H1 (cell line): ENCODE measurements around the gene KCNH8. TPM values are rescaled to one million over a fixed set of nuclear protein-coding genes. Genes with fewer than 3 reads are reported as not detected.

Source experiments
- CTCF ChIA-PET: fragments of 300-600 bp; sonication (Branson Sonifier 250); formaldehyde crosslinking; loops from one replicate; lab custom pipeline; 2021; ENCODE audit not compliant: partially characterized antibody; lab: Charles Lee
- POLR2A ChIA-PET: fragments of 300-600 bp; sonication (Branson Sonifier 250); formaldehyde crosslinking; loops from one replicate; lab custom pipeline; 2021; ENCODE audit warnings: inconsistent platforms; ENCODE audit not compliant: partially characterized antibody; lab: Charles Lee
- DNase-seq, 2 experiments: peaks; one replicate each; pipeline versions ENCODE4 v3.0.0 to v3.0.0-alpha.2; 2010 to 2022; ENCODE audit warnings: low spot score in 2 of 2, low read depth in 1 of 2, mixed read lengths in 1 of 2
- FAIRE-seq: peaks from 2 replicates; lab custom pipeline; 2011; peaks lifted over from hg19 to GRCh38; lab: Jason Lieb, UNC
- H2AFZ ChIP-seq: 2 replicates; pipeline ENCODE4 v1.8.1; 2012; ENCODE audit warnings: low read length, inconsistent platforms
- H2AK5ac ChIP-seq: 2 replicates; pipeline ENCODE4 v1.6.1; 2013; ENCODE audit warnings: low read depth, low read length
- H2BK120ac ChIP-seq: replicated peaks from 2 replicates; pipeline ENCODE3; 2013; ENCODE audit warnings: low read depth, low read length, inconsistent platforms
- H2BK12ac ChIP-seq: 2 replicates; pipeline ENCODE4 v1.6.1; 2013; ENCODE audit warnings: low read depth, low read length
- H2BK15ac ChIP-seq: 2 replicates; pipeline ENCODE4 v1.6.1; 2013; ENCODE audit warnings: low read length
- H2BK20ac ChIP-seq: 2 replicates; pipeline ENCODE4 v1.6.1; 2013; ENCODE audit warnings: low read length
- H2BK5ac ChIP-seq: 2 replicates; pipeline ENCODE4 v1.6.1; 2013; ENCODE audit warnings: low read depth, low read length
- H3K14ac ChIP-seq: 2 replicates; pipeline ENCODE4 v1.6.1; 2013; ENCODE audit warnings: inconsistent platforms; ENCODE audit not compliant: insufficient read length
- H3K18ac ChIP-seq: 2 replicates; pipeline ENCODE4 v1.6.1; 2013; ENCODE audit warnings: low read length; ENCODE audit errors: extremely low read depth
- H3K23ac ChIP-seq: 2 replicates; pipeline ENCODE4 v1.6.1; 2013; ENCODE audit warnings: inconsistent platforms; ENCODE audit not compliant: insufficient read length
- H3K23me2 ChIP-seq: 2 replicates; pipeline ENCODE4 v1.6.1; 2013; ENCODE audit warnings: low read depth, low read length
- H3K27ac ChIP-seq: 2 replicates; pipeline ENCODE4 v1.6.1; 2011; ENCODE audit warnings: low read depth, low read length, inconsistent platforms
- H3K27me3 ChIP-seq, 4 experiments: replicated peaks in 1 of 4; 1 replicate in 1 of 4; 2 replicates in 3 of 4; pipeline versions ENCODE4 v1.6.1 to v1.8.1; 2011 to 2013; ENCODE audit warnings: low read length in 3 of 4, mild to moderate bottlenecking in 3 of 4, inconsistent platforms in 2 of 4, mixed read lengths in 2 of 4, moderate library complexity in 1 of 4; ENCODE audit not compliant: control insufficient read depth in 3 of 4, insufficient read depth in 3 of 4; ENCODE audit errors: extremely low read depth in 1 of 4
- H3K36me3 ChIP-seq, 4 experiments: 2 replicates each; pipeline versions ENCODE4 v1.6.1 to v1.8.1; 2011 to 2013; ENCODE audit warnings: mild to moderate bottlenecking in 4 of 4, low read length in 3 of 4, moderate library complexity in 2 of 4, control low read depth in 1 of 4, inconsistent platforms in 1 of 4; ENCODE audit not compliant: insufficient read depth in 4 of 4, control insufficient read depth in 2 of 4
- H3K4ac ChIP-seq: replicated peaks from 2 replicates; pipeline ENCODE3; 2013; ENCODE audit warnings: low read length, low read depth, mixed read lengths, inconsistent platforms; ENCODE audit not compliant: insufficient read length
- H3K4me1 ChIP-seq, 4 experiments: replicated peaks in 1 of 4; 1 replicate in 1 of 4; 2 replicates in 3 of 4; pipeline versions ENCODE4 v1.6.1 to v1.8.1; 2011 to 2013; ENCODE audit warnings: low read length in 3 of 4, inconsistent platforms in 2 of 4, mixed read lengths in 1 of 4; ENCODE audit not compliant: insufficient read depth in 4 of 4, control insufficient read depth in 3 of 4
- H3K4me2 ChIP-seq, 2 experiments: 2 replicates each; pipeline versions ENCODE4 v1.6.1 to v1.8.1; 2011 to 2013; ENCODE audit warnings: low read depth in 2 of 2, low read length in 2 of 2, control low read depth in 1 of 2, inconsistent platforms in 1 of 2, mild to moderate bottlenecking in 1 of 2; ENCODE audit not compliant: insufficient read depth in 1 of 2
- H3K4me3 ChIP-seq, 4 experiments: fragments of 200-600, 300-600 bp in 1 of 4; sonication (generic), shearing (Covaris generic), sonication (Bioruptor Twin) in 1 of 4; 2 replicates each; pipeline versions ENCODE4 v1.5.1 to v1.8.1; 2011 to 2016; ENCODE audit warnings: low read length in 4 of 4, low read depth in 3 of 4, control low read depth in 2 of 4, inconsistent platforms in 2 of 4, mild to moderate bottlenecking in 2 of 4, mixed read lengths in 1 of 4, moderate library complexity in 1 of 4; ENCODE audit not compliant: insufficient read depth in 2 of 4; ENCODE audit errors: extremely low read depth in 1 of 4
- H3K56ac ChIP-seq: replicated peaks from 2 replicates; pipeline ENCODE3; 2013; ENCODE audit warnings: low read depth, mild to moderate bottlenecking, mixed read lengths, low read length, inconsistent platforms; ENCODE audit not compliant: insufficient read length
- H3K79me1 ChIP-seq: 2 replicates; pipeline ENCODE4 v1.6.1; 2013; ENCODE audit warnings: low read depth, low read length, control low read depth
- H3K79me2 ChIP-seq, 2 experiments: 2 replicates each; pipeline versions ENCODE4 v1.6.1 to v1.8.1; 2012 to 2013; ENCODE audit warnings: low read length in 2 of 2, mild to moderate bottlenecking in 2 of 2, inconsistent platforms in 1 of 2; ENCODE audit not compliant: insufficient read depth in 2 of 2, control insufficient read depth in 1 of 2
- H3K9ac ChIP-seq, 4 experiments: replicated peaks in 1 of 4; 1 replicate in 1 of 4; 2 replicates in 3 of 4; pipeline versions ENCODE4 v1.6.1 to v1.8.1; 2011 to 2013; ENCODE audit warnings: low read depth in 3 of 4, low read length in 3 of 4, control low read depth in 2 of 4, mild to moderate bottlenecking in 2 of 4, moderate library complexity in 2 of 4, inconsistent platforms in 1 of 4; ENCODE audit errors: extremely low read depth in 1 of 4
- H3K9me3 ChIP-seq, 2 experiments: 2 replicates each; pipeline versions ENCODE4 v1.6.1 to v1.8.1; 2012 to 2013; ENCODE audit warnings: mild to moderate bottlenecking in 2 of 2, moderate library complexity in 2 of 2, control low read depth in 1 of 2, inconsistent platforms in 1 of 2, low read depth in 1 of 2, low read length in 1 of 2, mixed read lengths in 1 of 2; ENCODE audit not compliant: insufficient read depth in 2 of 2
- H4K20me1 ChIP-seq, 2 experiments: replicated peaks in 1 of 2; 2 replicates each; pipeline versions ENCODE3 to v1.8.1; 2011 to 2013; ENCODE audit warnings: inconsistent platforms in 2 of 2, low read length in 2 of 2, mild to moderate bottlenecking in 1 of 2; ENCODE audit not compliant: insufficient read depth in 2 of 2, control insufficient read depth in 1 of 2
- H4K5ac ChIP-seq: 2 replicates; pipeline ENCODE4 v1.6.1; 2013; ENCODE audit warnings: low read length, low read depth, mixed read lengths, inconsistent platforms; ENCODE audit not compliant: insufficient read length
- H4K8ac ChIP-seq: 2 replicates; pipeline ENCODE4 v1.8.0; 2013; ENCODE audit warnings: mild to moderate bottlenecking, moderate library complexity, low read length, inconsistent platforms; ENCODE audit not compliant: insufficient read depth; ENCODE audit errors: extremely low read depth
- H4K91ac ChIP-seq: replicated peaks from 2 replicates; pipeline ENCODE3; 2013; ENCODE audit warnings: low read length, mixed read lengths, inconsistent platforms; ENCODE audit not compliant: insufficient read length
- ATF3 ChIP-seq: IDR thresholded peaks from 2 replicates; pipeline ENCODE4 v1.6.1; 2011; ENCODE audit warnings: low read depth, mild to moderate bottlenecking, low read length; ENCODE audit not compliant: insufficient read depth
- E2F6 ChIP-seq: IDR thresholded peaks from 2 replicates; pipeline ENCODE4 v1.6.1; 2012; ENCODE audit warnings: inconsistent platforms
- EZH2 ChIP-seq: fragments of 200-600 bp; sonication (generic); IDR thresholded peaks from 2 replicates; pipeline ENCODE4 v1.7.1; 2012; ENCODE audit warnings: low read depth, mild to moderate bottlenecking, moderate library complexity, low read length, inconsistent platforms; ENCODE audit not compliant: severe bottlenecking
- GTF2F1 ChIP-seq: IDR thresholded peaks from 2 replicates; pipeline ENCODE4 v1.6.1; 2012; ENCODE audit warnings: low read depth, low read length, improper control_type of control experiment, borderline replicate concordance
- HDAC6 ChIP-seq: IDR thresholded peaks from one replicate; pipeline ENCODE4 v1.7.1; 2012; ENCODE audit warnings: low read depth, mild to moderate bottlenecking, inconsistent platforms, low read length, moderate library complexity
- KDM4A ChIP-seq: IDR thresholded peaks from one replicate; pipeline ENCODE4 v1.7.1; 2012; ENCODE audit warnings: low read depth, mild to moderate bottlenecking, moderate library complexity, low read length, inconsistent platforms; ENCODE audit not compliant: severe bottlenecking
- PHF8 ChIP-seq: fragments of 200-600 bp; sonication (generic); conservative IDR thresholded peaks from 2 replicates; pipeline ENCODE4 v1.7.1; 2012; ENCODE audit warnings: low read depth, mild to moderate bottlenecking, inconsistent platforms, low read length, moderate library complexity
- POLR2A ChIP-seq, 2 experiments: IDR thresholded peaks; 1 replicate in 1 of 2; 2 replicates in 1 of 2; pipeline ENCODE4 v1.6.1; 2011; ENCODE audit warnings: low read depth in 2 of 2, low read length in 2 of 2, mild to moderate bottlenecking in 2 of 2; ENCODE audit errors: control extremely low read depth in 1 of 2
- RNF2 ChIP-seq: fragments of 200-900, 300-1000 bp; sonication (generic); IDR thresholded peaks from 2 replicates; pipeline ENCODE4 v1.7.1; 2016; ENCODE audit warnings: borderline replicate concordance, low read depth, mild to moderate bottlenecking, antibody characterized with exemption, low read length; ENCODE audit not compliant: poor library complexity, severe bottlenecking; ENCODE audit errors: missing control alignments
- SP2 ChIP-seq: IDR thresholded peaks from 2 replicates; pipeline ENCODE4 v1.6.1; 2012; ENCODE audit warnings: mild to moderate bottlenecking, low read length, inconsistent platforms
- SUZ12 ChIP-seq: fragments of 200-600 bp; sonication (generic); IDR thresholded peaks from 2 replicates; pipeline ENCODE4 v1.6.1; 2012; ENCODE audit warnings: mild to moderate bottlenecking, inconsistent platforms, low read length, moderate library complexity, mixed read lengths
- TAF1 ChIP-seq: IDR thresholded peaks from 2 replicates; pipeline ENCODE4 v1.6.1; 2011; ENCODE audit warnings: mild to moderate bottlenecking, low read depth, low read length
- TBP ChIP-seq: IDR thresholded peaks from 2 replicates; pipeline ENCODE4 v1.6.1; 2011; ENCODE audit warnings: low read depth, low read length, improper control_type of control experiment
- YY1 ChIP-seq: IDR thresholded peaks from 2 replicates; pipeline ENCODE4 v1.6.1; 2011; ENCODE audit warnings: low read depth, mild to moderate bottlenecking, low read length
- WGBS, 2 experiments: shearing (Covaris generic) in 1 of 2; methylation state at CpG; one replicate each; pipeline versions ENCODE4 v1.1.6 to v1.1.7; 2013 to 2015; ENCODE audit warnings: low lambda C conversion rate in 2 of 2, mixed read lengths in 2 of 2, inconsistent platforms in 1 of 2, low coverage in 1 of 2, missing lambda C conversion rate in 1 of 2; ENCODE audit not compliant: insufficient replicate concordance in 2 of 2, insufficient coverage in 1 of 2, insufficient read length in 1 of 2; ENCODE audit errors: extremely low coverage in 1 of 2, missing lambda C conversion rate in 1 of 2; 5-methylcytosine and 5-hydroxymethylcytosine counted together
- polyA plus RNA-seq, 7 experiments: library from polyadenylated mRNA; depleted of rRNA in 3 of 7; stranded (reverse) in 5 of 7; unstranded in 2 of 7; fragments of >200 nt in 5 of 7; fragments of 200-250 nt in 2 of 7; gene quantifications; 1 replicate in 5 of 7; 2 replicates in 1 of 7; 4 replicates in 1 of 7; pipeline versions ENCODE4 v1.2.1 to v1.2.3, GENCODE V29; 2011 to 2013; ENCODE audit warnings: missing spikeins in 2 of 7, mixed read lengths in 2 of 7
- total RNA-seq: library from RNA; stranded (reverse); fragmentation: NEBNext Ultra II Directional; extraction: Animal tissue kit (Norgen Biotek cat#: 25700); gene quantifications from 2 replicates; pipeline ENCODE4 v1.2.1, GENCODE V29; 2021

KCNH8 gene
- total and polyA plus RNA-seq, 2 of the 8 experiments (the other 6 are each of a cell fraction or from before 2014, with no cell fraction given): 2.2 to 2.4 TPM

GRCh38 chr3:19531426-19531825 lies 383.1 kb downstream of the KCNH8 start:
- Histone ChIP-seq H2BK12ac (no peak overlapping the region), H3K4me1 (no peaks in the 10 kb centered on the region), H4K91ac (no peak overlapping the region), H3K79me1 (no peaks in the 10 kb centered on the region), H3K9me3 (no peaks in the 10 kb centered on the region; a peak in 1 of 4 replicates), H4K8ac (no peak overlapping the region), H3K4me2 (no peak overlapping the region), H3K56ac (no peak overlapping the region), H2AK5ac (no peak overlapping the region), H2BK5ac (no peak overlapping the region), H3K14ac (no peak overlapping the region), H3K9ac (no peak overlapping the region), H3K79me2 (no peaks in the 10 kb centered on the region), H2BK120ac (no peak overlapping the region), H3K4ac (no peak overlapping the region), H2BK20ac (no peak overlapping the region), H3K23me2 (no peaks in the 10 kb centered on the region), H3K23ac (no peak overlapping the region), H2BK15ac (no peak overlapping the region), H2AFZ (no peak overlapping the region), H4K20me1 (no peaks in the 10 kb centered on the region), H3K18ac (no peak overlapping the region), H3K27ac (no peak overlapping the region), H4K5ac (no peak overlapping the region), H3K36me3 (no peaks in the 10 kb centered on the region), H3K4me3 (no peak overlapping the region), H3K27me3 (no peaks in the 10 kb centered on the region)
- WGBS, 2 experiments: 76% methylated on average over 1 of the region's 1 CpG; no CpG with 5 or more reads in 1 of the 2 experiments
- POLR2A ChIA-PET: no interaction called here
- FAIRE-seq (no peak), DNase-seq (no peak)
- CTCF ChIA-PET: no interaction called here
- TF ChIP-seq SP2 (no peak), TAF1 (no peak), SUZ12 (no peak), EZH2 (no peak), ATF3 (no peak), HDAC6 (no peak), KDM4A (no peak), POLR2A (IDR thresholded peaks at IDR 0.05; ENCODE audit: control extremely low read depth in 1 of 2, low read depth in 2 of 2, low read length in 2 of 2) (no peak), YY1 (no peak), GTF2F1 (no peak), E2F6 (no peak), RNF2 (no peak), PHF8 (no peak), TBP (no peak)
